Esophagus (tissue), 2 donors: ENCODE results near the gene MRPS31. TPM values are rescaled to one million over a fixed set of nuclear protein-coding genes. Genes with fewer than 3 reads are reported as not detected.
"Not testable (repeated sequence)": the region's sequence is repeated elsewhere in the genome, so short reads cannot be mapped to it uniquely, and the experiment has no call there.

ENCODE experiments used
- H3K27ac ChIP-seq, 2 donors: one replicate each; pipeline ENCODE4 v1.5.1; 2013; ENCODE audit warnings: low read depth in 2 of 2, mild to moderate bottlenecking in 2 of 2, inconsistent platforms in 1 of 2, low read length in 1 of 2, moderate library complexity in 1 of 2
- H3K27me3 ChIP-seq, 2 donors: one replicate each; pipeline ENCODE4 v1.6.1; 2013; ENCODE audit warnings: low read length in 2 of 2, control low read depth in 1 of 2, mild to moderate bottlenecking in 1 of 2; ENCODE audit not compliant: insufficient read depth in 2 of 2, control insufficient read depth in 1 of 2
- H3K36me3 ChIP-seq, 2 donors: one replicate each; pipeline ENCODE4 v1.6.1; 2013; ENCODE audit warnings: low read length in 1 of 2; ENCODE audit not compliant: control insufficient read depth in 2 of 2, insufficient read depth in 2 of 2
- H3K4me1 ChIP-seq, 2 donors: one replicate each; pipeline ENCODE4 v1.6.1; 2013; ENCODE audit warnings: low read length in 1 of 2; ENCODE audit not compliant: control insufficient read depth in 2 of 2, insufficient read depth in 2 of 2
- H3K4me3 ChIP-seq, 2 donors: one replicate each; pipeline ENCODE4 v1.5.1; 2013; ENCODE audit warnings: low read length in 2 of 2, mild to moderate bottlenecking in 2 of 2, low read depth in 1 of 2, moderate library complexity in 1 of 2
- H3K9me3 ChIP-seq, 2 donors: one replicate each; pipeline ENCODE4 v1.6.1; 2013; ENCODE audit warnings: mild to moderate bottlenecking in 2 of 2, low read depth in 1 of 2, low read length in 1 of 2, moderate library complexity in 1 of 2; ENCODE audit not compliant: control insufficient read depth in 2 of 2, insufficient read depth in 1 of 2
- WGBS, 2 donors: extraction: QIAGEN DNeasy Blood & Tissue Kit; methylation state at CpG; one replicate each; pipeline ENCODE4 v1.1.7; 2013; 5-methylcytosine and 5-hydroxymethylcytosine counted together
- polyA plus RNA-seq, 2 donors: library from polyadenylated mRNA; stranded (reverse); fragments of 200-250 nt; gene quantifications; one replicate each; pipeline ENCODE4 v1.2.3, GENCODE V29; 2013
- donor health status: healthy with polysubstance abuse.
- donor health status: Bipolar disorder and iron deficiency.

The MRPS31 gene
- polyA plus RNA-seq, 2 donors, result 18.6 to 33.4 TPM

DNA sequence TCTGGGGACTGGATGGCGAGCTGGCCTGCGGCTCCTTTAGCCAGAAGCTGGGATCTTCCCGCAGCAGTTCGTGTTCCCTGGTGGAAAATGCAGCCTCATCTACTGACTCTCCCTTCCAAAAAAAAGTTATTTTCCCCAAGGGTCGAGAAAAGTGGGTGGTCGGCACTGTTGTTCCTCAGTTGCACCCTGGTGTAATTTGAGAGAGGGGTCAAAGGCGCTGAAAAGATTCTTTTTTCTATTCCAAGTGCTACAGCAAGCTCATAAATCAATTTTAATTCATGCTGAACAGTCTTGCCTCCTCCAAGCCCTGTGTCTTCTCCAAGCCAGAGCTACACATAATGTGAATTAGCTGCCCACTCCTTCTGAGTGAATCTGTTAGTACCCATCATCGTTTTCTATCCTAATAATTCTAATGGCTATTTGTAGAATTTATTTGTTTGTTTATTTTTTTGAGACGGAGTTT lies 19.2 kb upstream of the MRPS31 start:
- Histone ChIP-seq H3K9me3 (no peaks in the 10 kb centered on the region), H3K36me3 (peaks cover 0 to 4% of the 10 kb centered on the region in 2 donors), H3K27ac (peak overlapping the region; percentile 72 to 75), H3K4me3 (peak overlapping the region; percentile 64 to 65), H3K27me3 (no peaks in the 10 kb centered on the region), H3K4me1 (no peaks in the 10 kb centered on the region)
- 22 to 25% methylated on average over 9 of the region's 9 CpGs for WGBS, 2 donors

GRCh38 chr13:40789275-40790153 lies 18.5 kb upstream of the MRPS31 start, which contains the start of gene SLC25A15:
TSS of gene SLC25A15 (plus strand) at chr13:40789611. CDS start at chr13:40793227, 3,616 bp downstream.
- H3K9me3 ChIP-seq, result no peaks in the 10 kb centered on the region
- H3K36me3 ChIP-seq, result peaks cover 0 to under 1% of the 10 kb centered on the region in 2 donors
- peak within 1 kb of the TSS; percentile 64 to 65 for H3K4me3 ChIP-seq
- no peaks in the 10 kb centered on the region for H3K4me1 ChIP-seq
- H3K27me3 ChIP-seq, result no peaks in the 10 kb centered on the region
- H3K27ac ChIP-seq, result peak within 1 kb of the TSS; percentile 72 to 75
- 1 to 2% methylated on average over 83 to 101 of the region's 101 CpGs for WGBS, 2 donors

- H3K4me1 ChIP-seq, result not testable (repeated sequence)
- WGBS, 2 donors, result 50 to 56% methylated on average over 18 of the region's 18 CpGs
Observed at GRCh38 chr13:40788540-40789274, 17.7 kb upstream of the MRPS31 start.

GRCh38 chr13:40787062-40787461 lies 16.1 kb upstream of the MRPS31 start:
- no peaks in the 10 kb centered on the region for H3K4me1 ChIP-seq
- H3K27ac ChIP-seq, result no peak overlapping the region
- no peaks in the 10 kb centered on the region for H3K27me3 ChIP-seq
- no peak overlapping the region for H3K4me3 ChIP-seq
- no peaks in the 10 kb centered on the region for H3K9me3 ChIP-seq
- WGBS, 2 donors, result 74 to 80% methylated on average over 5 of the region's 5 CpGs
- H3K36me3 ChIP-seq, result no peaks in the 10 kb centered on the region

More at GRCh38 chr13:40788540-40789274, 17.7 kb upstream of the MRPS31 start:
- Histone ChIP-seq H3K4me3 (peak overlapping the region; percentile 64 to 65), H3K27ac (peak overlapping the region; percentile 72 to 75)
- not testable (repeated sequence) for H3K27me3 ChIP-seq, H3K9me3 ChIP-seq, H3K36me3 ChIP-seq

- no peak overlapping the region for H3K4me3 ChIP-seq
- H3K4me1 ChIP-seq, result no peaks in the 10 kb centered on the region
- H3K27ac ChIP-seq, result no peak overlapping the region
- H3K36me3 ChIP-seq, result no peaks in the 10 kb centered on the region
- H3K9me3 ChIP-seq, result no peaks in the 10 kb centered on the region
- no peaks in the 10 kb centered on the region for H3K27me3 ChIP-seq
- 90 to 94% methylated on average over 4 of the region's 4 CpGs for WGBS, 2 donors
Observed at GRCh38 chr13:40786568-40786996, 15.6 kb upstream of the MRPS31 start.

- Histone ChIP-seq H3K4me1 (no peaks in the 10 kb centered on the region), H3K9me3 (no peaks in the 10 kb centered on the region), H3K36me3 (no peaks in the 10 kb centered on the region), H3K27ac (no peak overlapping the region), H3K27me3 (no peaks in the 10 kb centered on the region), H3K4me3 (no peak overlapping the region)
- WGBS, 2 donors, result 79 to 83% methylated on average over 4 of the region's 4 CpGs
Observed at GRCh38 chr13:40784540-40784939, 13.6 kb upstream of the MRPS31 start.

DNA sequence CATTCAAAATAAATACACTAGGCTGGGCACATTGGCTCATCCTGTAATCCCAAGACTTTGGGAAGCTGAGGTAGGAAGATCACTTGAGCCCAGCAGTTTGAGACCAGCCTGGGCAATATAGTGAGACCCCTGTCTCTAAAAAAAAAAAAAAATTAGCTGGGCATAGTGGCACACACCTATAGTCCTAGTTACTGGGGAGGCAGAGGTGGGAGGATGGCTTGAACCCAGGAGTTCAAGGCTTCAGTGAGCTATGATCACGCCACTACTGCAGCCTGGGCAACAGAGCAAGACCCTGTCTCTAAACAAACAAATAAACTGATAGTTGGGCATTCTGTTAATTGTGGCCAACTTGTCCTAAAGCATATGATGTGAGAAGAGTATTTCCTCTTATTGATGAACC lies 12.0 kb upstream of the MRPS31 start:
- not testable (repeated sequence) for H3K27ac ChIP-seq, H3K36me3 ChIP-seq, H3K4me3 ChIP-seq, H3K27me3 ChIP-seq, H3K4me1 ChIP-seq, H3K9me3 ChIP-seq
- 91 to 100% methylated on average over 1 of the region's 1 CpG for WGBS, 2 donors

DNA sequence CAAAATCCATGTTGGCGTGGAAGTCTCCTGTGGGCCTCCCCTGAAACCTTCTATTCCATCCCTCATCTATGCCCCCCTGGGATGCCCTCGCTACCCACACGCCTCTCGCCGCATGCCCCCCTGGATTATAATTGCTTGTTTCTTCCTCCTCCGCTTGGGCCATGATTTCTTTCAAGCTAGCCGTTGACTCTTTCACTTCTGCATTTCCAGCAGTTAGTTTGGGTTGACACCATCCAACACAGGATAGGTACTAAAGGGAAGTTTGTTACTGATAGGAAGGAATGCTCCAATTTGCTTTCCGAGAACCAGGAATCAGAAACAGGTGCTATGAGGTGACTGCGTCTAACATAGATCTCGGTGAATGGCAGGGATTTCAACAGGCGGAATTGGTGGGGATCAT lies 10.7 kb upstream of the MRPS31 start:
- H3K36me3 ChIP-seq, result no peaks in the 10 kb centered on the region
- no peaks in the 10 kb centered on the region for H3K27me3 ChIP-seq
- no peak overlapping the region for H3K4me3 ChIP-seq
- WGBS, 2 donors, result 87 to 92% methylated on average over 11 of the region's 11 CpGs
- no peak overlapping the region for H3K27ac ChIP-seq
- H3K9me3 ChIP-seq, result no peaks in the 10 kb centered on the region
- H3K4me1 ChIP-seq, result peaks cover 0 to under 1% of the 10 kb centered on the region in 2 donors

DNA sequence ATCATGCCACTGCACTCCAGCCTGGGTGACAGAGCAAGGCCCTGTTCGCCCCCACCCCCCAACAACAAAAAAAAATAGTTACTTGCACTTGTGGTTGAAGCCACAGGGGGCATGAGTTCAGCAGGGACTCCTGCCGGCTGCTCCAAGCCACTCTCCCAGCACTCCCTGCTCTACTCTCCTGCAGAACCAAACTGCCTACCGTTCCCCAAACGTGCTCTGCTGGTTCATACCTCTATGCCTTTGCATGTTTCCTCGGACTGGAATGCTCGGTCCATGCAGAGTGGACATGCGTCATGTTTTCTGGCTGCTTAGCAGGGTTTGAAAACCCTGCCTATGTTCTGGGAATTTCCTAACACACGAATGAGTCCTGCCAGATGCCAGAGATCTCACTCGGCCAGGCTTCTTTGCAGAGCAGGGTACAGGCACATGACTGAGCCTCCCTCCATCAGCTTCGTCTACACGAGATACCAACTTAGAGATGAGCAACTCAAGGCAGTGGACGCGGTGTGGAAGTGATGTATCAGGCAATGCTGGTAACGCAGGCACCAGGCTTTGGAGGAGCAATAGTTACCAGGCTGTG lies 9.9 kb upstream of the MRPS31 start:
- WGBS, 2 donors, result 72 to 73% methylated on average over 14 of the region's 14 CpGs
- Histone ChIP-seq H3K4me1 (peaks cover 0 to 2% of the 10 kb centered on the region in 2 donors), H3K27me3 (no peaks in the 10 kb centered on the region), H3K9me3 (no peaks in the 10 kb centered on the region), H3K27ac (no peak overlapping the region), H3K36me3 (no peaks in the 10 kb centered on the region), H3K4me3 (no peak overlapping the region)
